ENCODE results near the gene CDC73.
"Not testable (repeated sequence)": the region's sequence is repeated elsewhere in the genome, so short reads cannot be mapped to it uniquely, and the experiment has no call there.

Gene CDC73

GRCh38 chr1:193237381-193237978 lies 115.6 kb downstream of the CDC73 start:
- DNase-seq, result no peak

GRCh38 chr1:193240609-193241008 lies 118.8 kb downstream of the CDC73 start:
- no peak for DNase-seq

GRCh38 chr1:193241132-193241827 lies 119.4 kb downstream of the CDC73 start:
- DNase-seq, result no peak

GRCh38 chr1:193242000-193242399 lies 120.2 kb downstream of the CDC73 start:
- DNase-seq, result no peak

GRCh38 chr1:193249187-193249586 lies 127.4 kb downstream of the CDC73 start:
- no peak for DNase-seq

- no peak for DNase-seq
These were observed 130.1 kb downstream of the CDC73 start for GRCh38 chr1:193251950-193252349.

- DNase-seq, result no peak
These were observed 134.2 kb downstream of the CDC73 start for GRCh38 chr1:193256019-193256418.

- no peak for DNase-seq
These were observed 137.8 kb downstream of the CDC73 start for GRCh38 chr1:193259636-193260035.

- DNase-seq, result no peak
These were observed 138.4 kb downstream of the CDC73 start for GRCh38 chr1:193260056-193260745.

- DNase-seq, result no peak
These were observed 139.1 kb downstream of the CDC73 start for GRCh38 chr1:193260896-193261295.

- DNase-seq, result no peak
These were observed 140.8 kb downstream of the CDC73 start for GRCh38 chr1:193262661-193263060.

GRCh38 chr1:193264313-193265065 lies 142.7 kb downstream of the CDC73 start:
- DNase-seq, result no peak

GRCh38 chr1:193265716-193266115 lies 143.9 kb downstream of the CDC73 start:
- no peak for DNase-seq

GRCh38 chr1:193266794-193267193 lies 145.0 kb downstream of the CDC73 start:
- DNase-seq, result not testable (repeated sequence)

GRCh38 chr1:193270996-193271395 lies 149.2 kb downstream of the CDC73 start:
- no peak for DNase-seq

GRCh38 chr1:193275773-193276172 lies 153.9 kb downstream of the CDC73 start:
- peak; percentile 6 for DNase-seq

- DNase-seq, result no peak
These were observed 157.1 kb downstream of the CDC73 start for GRCh38 chr1:193278968-193279367.

- no peak for DNase-seq
These were observed 160.1 kb downstream of the CDC73 start for GRCh38 chr1:193281894-193282293.

GRCh38 chr1:193283016-193283415 lies 161.2 kb downstream of the CDC73 start:
- DNase-seq, result no peak

- no peak for DNase-seq
These were observed 162.4 kb downstream of the CDC73 start for GRCh38 chr1:193284219-193284618.

GRCh38 chr1:193285641-193286040 lies 163.8 kb downstream of the CDC73 start:
- no peak for DNase-seq

- not testable (repeated sequence) for DNase-seq
These were observed 166.8 kb downstream of the CDC73 start for GRCh38 chr1:193288548-193289080.

GRCh38 chr1:193293726-193294125 lies 171.9 kb downstream of the CDC73 start:
- DNase-seq, result no peak

Data from activated CD4-positive, alpha-beta T cell treated with anti-CD3 and anti-CD28 coated beads for 48 hours (primary cell).